GM21576 (cell line): ENCODE results near the gene SRP14.
"Not testable (repeated sequence)": the region's sequence is repeated elsewhere in the genome, so short reads cannot be mapped to it uniquely, and the experiment has no call there.

Experiments
- ATAC-seq: cut with Tn5 transposase; IDR thresholded peaks from one replicate; pipeline ENCODE4 v1.9.1; 2021; ENCODE audit warnings: mild to moderate bottlenecking, moderate library complexity; ENCODE audit not compliant: unreplicated experiment

The SRP14 gene

GRCh38 chr15:40031300-40031699, 7.7 kb downstream of the SRP14 start:
- ATAC-seq: no peak

- no peak for ATAC-seq
These were observed 8.7 kb downstream of the SRP14 start for GRCh38 chr15:40029979-40030893.

- ATAC-seq: no peak
These were observed 10.1 kb downstream of the SRP14 start for GRCh38 chr15:40028853-40029252.

- ATAC-seq: no peak
These were observed 10.8 kb downstream of the SRP14 start for GRCh38 chr15:40028193-40028592.

GRCh38 chr15:40016224-40016865, 22.6 kb downstream of the SRP14 start:
- no peak for ATAC-seq

GRCh38 chr15:40014390-40014789, 24.6 kb downstream of the SRP14 start:
- ATAC-seq: no peak

GRCh38 chr15:40013372-40013771, 25.6 kb downstream of the SRP14 start:
- not testable (repeated sequence) for ATAC-seq

GRCh38 chr15:40011303-40011702, 27.7 kb downstream of the SRP14 start:
- ATAC-seq: no peak

- no peak for ATAC-seq
These were observed 28.3 kb downstream of the SRP14 start for GRCh38 chr15:40010686-40011085.

- ATAC-seq: no peak
These were observed 30.8 kb downstream of the SRP14 start for GRCh38 chr15:40008061-40008765.

GRCh38 chr15:40006646-40007045, 32.3 kb downstream of the SRP14 start:
- ATAC-seq: no peak

GRCh38 chr15:40006003-40006402, 33.0 kb downstream of the SRP14 start:
- no peak for ATAC-seq

- no peak for ATAC-seq
These were observed 35.7 kb downstream of the SRP14 start for GRCh38 chr15:40003116-40003916.

- no peak for ATAC-seq
These were observed 36.7 kb downstream of the SRP14 start for GRCh38 chr15:40002295-40002694.

GRCh38 chr15:39999538-40000200, 39.3 kb downstream of the SRP14 start:
- no peak for ATAC-seq

GRCh38 chr15:39998511-39999077, 40.4 kb downstream of the SRP14 start:
- ATAC-seq: no peak

GRCh38 chr15:39997639-39998038, 41.3 kb downstream of the SRP14 start:
- no peak for ATAC-seq

GRCh38 chr15:39997031-39997430, 42.0 kb downstream of the SRP14 start:
- ATAC-seq: no peak

- ATAC-seq: not testable (repeated sequence)
These were observed 42.8 kb downstream of the SRP14 start for GRCh38 chr15:39996228-39996627.

GRCh38 chr15:39992953-39993352, 46.0 kb downstream of the SRP14 start:
- not testable (repeated sequence) for ATAC-seq
